Lower leg skin (tissue), 4 donors: ENCODE data around the gene MYH9. TPM values are rescaled to one million over a fixed set of nuclear protein-coding genes. Genes with fewer than 3 reads are reported as not detected.
"Not testable (repeated sequence)": the region's sequence is repeated elsewhere in the genome, so short reads cannot be mapped to it uniquely, and the experiment has no call there.

Experiments
- DNase-seq, 2 donors: peaks; one replicate each; pipeline ENCODE4 v3.0.0-alpha.2; 2019; ENCODE audit warnings: low spot score in 2 of 2
- H3K4me3 ChIP-seq: fragments of 200-600 bp; sonication (generic); 2 replicates; pipeline ENCODE4 v1.5.1; 2017; ENCODE audit warnings: mild to moderate bottlenecking, low read depth; ENCODE audit not compliant: poor library complexity, severe bottlenecking
- CTCF ChIP-seq, 3 donors: fragments of 450-650 bp; IDR thresholded peaks; one replicate each; pipeline ENCODE4 v1.5.1; 2016; ENCODE audit warnings: antibody characterized with exemption in 3 of 3, mild to moderate bottlenecking in 3 of 3, moderate library complexity in 2 of 3
- POLR2A ChIP-seq, 2 donors: fragments of 450-650 bp; IDR thresholded peaks; one replicate each; pipeline ENCODE4 v1.6.1; 2016 to 2017; ENCODE audit warnings: antibody characterized with exemption in 2 of 2, mild to moderate bottlenecking in 1 of 2, moderate library complexity in 1 of 2
- WGBS, 2 donors: methylation state at CpG; one replicate each; pipeline ENCODE4 v1.1.5; 2018; 5-methylcytosine and 5-hydroxymethylcytosine counted together
- intact Hi-C: fragments of 100-400 bp; cut with DNase I; formaldehyde crosslinking; loops from one replicate; pipeline ENCODE4 v1.15.0; 2023; ENCODE audit warnings: low total_unique reads
- total RNA-seq, 4 donors: library from RNA; depleted of rRNA; stranded (reverse); fragments of >200 nt; gene quantifications; one replicate each; pipeline ENCODE4 v1.1.0, GENCODE V29; 2016

Gene MYH9
- total RNA-seq, 4 donors from 2014 or later: 258 to 335 (median 307) TPM

GRCh38 chr22:36253523-36254490 lies 134.0 kb downstream of the MYH9 start:
- intact Hi-C loops: no loop called here
- no peak overlapping the region for H3K4me3 ChIP-seq
- no peak for TF ChIP-seq CTCF (IDR thresholded peaks at IDR 0.05)
- TF ChIP-seq POLR2A (IDR thresholded peaks at IDR 0.05): no peak
- DNase-seq: no peak
- 67 to 69% methylated on average over 7 of the region's 7 CpGs for WGBS, 2 donors

- 48 to 52% methylated on average over 10 of the region's 10 CpGs for WGBS, 2 donors
- TF ChIP-seq POLR2A (IDR thresholded peaks at IDR 0.05) (no peak), CTCF (IDR thresholded peaks at IDR 0.05) (no peak)
- DNase-seq: no peak
- intact Hi-C loops: no loop called here
- no peak within 1 kb of the TSS for H3K4me3 ChIP-seq
Observed at GRCh38 chr22:36252754-36253522, 134.8 kb downstream of the MYH9 start, which contains the start of gene APOL1. Gene APOL1, plus strand, starts transcription at chr22:36253133. Its CDS starts 1,823 bp downstream, at chr22:36254956.

GRCh38 chr22:36251979-36252608 lies 135.7 kb downstream of the MYH9 start:
- intact Hi-C loops, H3K4me3 ChIP-seq, DNase-seq: not testable (repeated sequence)
- WGBS, 2 donors: 93 to 99% methylated on average over 7 of the region's 7 CpGs

- intact Hi-C loops, H3K4me3 ChIP-seq, DNase-seq: not testable (repeated sequence)
- 90% methylated on average over 24 of the region's 24 CpGs for WGBS, 2 donors
Observed at GRCh38 chr22:36250292-36250960, 137.3 kb downstream of the MYH9 start.

GRCh38 chr22:36249160-36249559 lies 138.6 kb downstream of the MYH9 start:
- 93 to 97% methylated on average over 2 of the region's 2 CpGs for WGBS, 2 donors
- no peak for TF ChIP-seq CTCF (IDR thresholded peaks at IDR 0.05)
- no peak for TF ChIP-seq POLR2A (IDR thresholded peaks at IDR 0.05)
- intact Hi-C loops: no loop called here
- no peak for DNase-seq
- H3K4me3 ChIP-seq: no peak overlapping the region

- intact Hi-C loops: no loop called here
- WGBS, 2 donors: 58 to 69% methylated on average over 5 of the region's 5 CpGs
- no peak for DNase-seq
- TF ChIP-seq POLR2A (IDR thresholded peaks at IDR 0.05) (no peak), CTCF (IDR thresholded peaks at IDR 0.05) (no peak)
- no peak overlapping the region for H3K4me3 ChIP-seq
Observed at GRCh38 chr22:36247955-36248354, 139.8 kb downstream of the MYH9 start.
